Measurements from ENCODE around the gene DDX60.

DDX60 gene

GRCh38 chr4:168203233-168203911 lies 115.2 kb downstream of the DDX60 start:
- DNase-seq (ENCODE audit: low read depth in 2 of 2), result no peak

GRCh38 chr4:168200685-168201084 lies 117.9 kb downstream of the DDX60 start:
- no peak for DNase-seq (ENCODE audit: low read depth in 2 of 2)

GRCh38 chr4:168199260-168199957 lies 119.1 kb downstream of the DDX60 start:
- no peak for DNase-seq (ENCODE audit: low read depth in 2 of 2)

GRCh38 chr4:168197926-168198325 lies 120.6 kb downstream of the DDX60 start:
- no peak for DNase-seq (ENCODE audit: low read depth in 2 of 2)

- no peak for DNase-seq (ENCODE audit: low read depth in 2 of 2)
These were observed 129.8 kb downstream of the DDX60 start for GRCh38 chr4:168188754-168189153.

GRCh38 chr4:168183717-168184571 lies 134.6 kb downstream of the DDX60 start:
- DNase-seq (ENCODE audit: low read depth in 2 of 2), result no peak

GRCh38 chr4:168177546-168178149 lies 140.9 kb downstream of the DDX60 start:
- no peak for DNase-seq (ENCODE audit: low read depth in 2 of 2)

GRCh38 chr4:168174308-168174707 lies 144.2 kb downstream of the DDX60 start:
- no peak for DNase-seq (ENCODE audit: low read depth in 2 of 2)

- no peak for DNase-seq (ENCODE audit: low read depth in 2 of 2)
These were observed 150.8 kb downstream of the DDX60 start for GRCh38 chr4:168167714-168168284.
